Measurements from ENCODE around the gene TUBB3.
A peak's percentile ranks its signal among the peaks of the same experiment; 100 is the strongest.
"Not testable (repeated sequence)": the region's sequence is repeated elsewhere in the genome, so short reads cannot be mapped to it uniquely, and the experiment has no call there.

The TUBB3 gene

DNA sequence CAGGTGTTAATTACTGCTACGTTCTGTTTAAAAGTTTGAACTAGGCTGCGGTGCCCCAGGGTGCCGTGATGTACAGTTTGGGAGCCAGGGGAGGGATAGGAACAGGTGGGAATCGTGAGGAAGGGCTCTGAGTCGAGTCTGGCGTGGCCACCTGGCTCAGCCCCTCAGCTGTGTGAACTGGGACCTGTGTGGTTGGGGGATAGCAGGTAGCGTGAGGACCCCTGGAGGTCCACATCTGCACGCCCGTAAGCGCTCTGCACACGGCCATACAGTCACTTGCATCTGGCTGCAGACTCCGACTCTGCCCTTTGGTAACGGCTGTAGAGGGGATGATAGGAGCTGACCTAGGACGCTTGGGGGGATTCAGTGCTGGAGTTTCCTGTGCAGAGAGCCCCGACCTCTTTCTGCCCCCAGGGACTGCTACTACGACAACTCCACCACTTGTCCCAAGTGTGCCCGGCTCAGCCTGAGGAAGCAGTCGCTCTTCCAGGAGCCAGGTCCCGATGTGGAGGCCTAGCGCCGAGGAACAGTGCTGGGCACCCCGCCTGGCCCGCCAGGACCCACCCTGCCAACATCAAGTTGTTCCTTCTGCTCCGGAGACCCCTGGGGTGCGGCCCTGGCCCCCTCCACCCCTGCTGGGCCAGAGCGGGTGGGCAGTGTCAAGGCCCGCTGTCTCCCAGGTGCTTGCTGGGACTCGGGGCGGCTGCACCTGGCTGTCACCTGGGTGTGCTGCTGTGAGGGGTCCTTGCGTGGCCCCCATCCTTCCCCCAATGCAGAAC, 42.5 kb downstream of the TUBB3 start:
- no peak for DNase-seq (ENCODE audit: insufficient read length)
- TF ChIP-seq POLR2A (IDR thresholded peaks at IDR 0.05; ENCODE audit: low read depth, low read length) (no peak), TAF1 (IDR thresholded peaks at IDR 0.05; ENCODE audit: borderline replicate concordance, low read depth, low read length) (no peak), POLR2AphosphoS5 (IDR thresholded peaks at IDR 0.05; ENCODE audit: low read depth, low read length) (no peak)
- no peak for FAIRE-seq

DNA sequence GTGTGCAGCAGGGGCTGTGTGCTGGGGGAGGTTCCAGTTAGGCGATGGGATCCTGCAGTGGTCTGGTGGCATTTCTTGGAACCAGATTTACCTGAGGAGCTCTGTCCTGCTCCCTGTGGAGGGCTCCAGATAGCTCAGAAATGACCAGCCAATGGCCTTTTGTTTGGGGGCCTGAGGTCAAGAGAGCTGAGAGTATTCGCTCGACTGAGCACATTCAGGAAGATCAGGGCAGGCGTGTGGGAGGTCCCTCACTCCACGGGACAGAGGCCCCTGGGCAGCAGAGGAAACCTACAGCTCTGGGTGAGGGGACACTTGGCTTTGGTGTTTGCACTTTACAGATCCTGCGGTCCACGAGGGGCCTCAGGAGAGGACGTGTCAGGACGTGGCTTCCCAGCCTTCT, 43.6 kb downstream of the TUBB3 start:
- FAIRE-seq, result no peak
- TF ChIP-seq POLR2AphosphoS5 (IDR thresholded peaks at IDR 0.05; ENCODE audit: low read depth, low read length) (no peak), POLR2A (IDR thresholded peaks at IDR 0.05; ENCODE audit: low read depth, low read length) (no peak), TAF1 (IDR thresholded peaks at IDR 0.05; ENCODE audit: borderline replicate concordance, low read depth, low read length) (no peak)
- no peak for DNase-seq (ENCODE audit: insufficient read length)

DNA sequence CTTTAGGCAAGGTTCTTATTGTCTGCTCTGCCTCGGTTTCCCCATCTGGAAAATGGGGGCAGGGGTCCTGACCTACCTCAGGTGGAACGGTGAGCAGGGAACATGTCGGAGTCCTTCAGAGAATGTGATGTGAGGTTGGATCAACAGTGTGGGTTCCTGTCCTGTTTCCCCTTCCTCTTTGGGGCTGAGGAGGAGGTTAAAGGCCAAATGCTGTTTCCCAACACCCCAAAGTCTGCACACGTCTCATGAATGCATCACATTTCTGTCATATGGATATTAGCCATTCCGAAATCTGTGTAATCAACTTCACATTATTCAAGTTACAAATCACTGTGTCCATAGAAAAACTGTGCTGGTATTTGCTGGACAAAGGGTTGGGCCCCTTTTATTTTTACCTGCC, 44.3 kb downstream of the TUBB3 start:
- not testable (repeated sequence) for FAIRE-seq; DNase-seq (ENCODE audit: insufficient read length)

DNA sequence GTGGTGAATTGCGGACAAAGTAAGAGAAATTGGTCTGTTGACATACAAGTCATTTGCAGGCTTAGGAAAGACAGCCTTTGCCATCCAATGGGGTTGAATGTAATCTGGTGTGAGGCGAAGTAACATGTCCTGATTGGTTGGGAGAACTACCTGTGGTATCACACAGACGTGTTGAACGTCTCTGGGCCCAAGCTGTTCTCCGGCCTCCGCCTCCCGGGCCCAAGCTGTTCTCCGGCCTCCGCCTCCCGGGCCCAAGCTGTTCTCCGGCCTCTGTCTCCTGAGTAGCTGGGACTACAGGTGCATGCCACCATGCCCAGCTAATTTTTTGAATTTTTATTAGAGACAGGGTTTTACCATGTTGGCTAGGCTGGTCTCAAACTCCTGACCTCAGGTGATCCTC, 44.9 kb downstream of the TUBB3 start:
- DNase-seq (ENCODE audit: insufficient read length); FAIRE-seq: not testable (repeated sequence)

DNA sequence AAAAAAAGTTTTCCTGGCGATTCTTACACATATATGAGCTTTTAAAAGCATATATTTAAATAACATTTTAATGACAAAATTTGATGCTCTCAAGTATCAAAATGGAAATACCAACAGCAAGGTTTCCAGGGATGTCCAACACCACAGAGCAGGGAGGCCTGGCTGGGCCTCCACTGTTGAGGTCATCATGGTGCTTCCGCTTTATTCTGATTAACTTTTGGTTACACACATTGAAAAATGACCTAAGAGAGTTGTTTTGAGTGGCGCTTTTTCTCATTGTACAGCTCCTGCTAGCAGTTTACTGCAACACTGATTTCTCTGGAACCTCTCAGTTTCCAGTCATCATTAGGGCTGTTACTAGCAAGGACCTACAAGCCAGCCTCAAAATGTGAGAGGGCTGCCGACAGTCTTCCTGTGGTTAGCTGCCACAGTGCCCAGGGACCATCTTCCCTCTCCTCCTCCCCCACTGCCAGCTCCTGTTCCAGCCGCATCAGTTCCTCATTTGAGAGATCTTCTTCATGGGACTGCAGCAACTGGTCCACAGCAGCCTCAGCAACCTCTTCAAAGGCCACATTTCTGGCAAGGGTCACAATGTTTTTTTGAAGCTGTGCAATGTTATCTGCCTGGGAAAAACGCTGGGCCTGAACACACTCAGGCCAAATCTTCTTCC, 46.7 kb downstream of the TUBB3 start:
- FAIRE-seq (no peak), DNase-seq (ENCODE audit: insufficient read length) (no peak)
- no peak for TF ChIP-seq POLR2A (IDR thresholded peaks at IDR 0.05; ENCODE audit: low read depth, low read length)

DNA sequence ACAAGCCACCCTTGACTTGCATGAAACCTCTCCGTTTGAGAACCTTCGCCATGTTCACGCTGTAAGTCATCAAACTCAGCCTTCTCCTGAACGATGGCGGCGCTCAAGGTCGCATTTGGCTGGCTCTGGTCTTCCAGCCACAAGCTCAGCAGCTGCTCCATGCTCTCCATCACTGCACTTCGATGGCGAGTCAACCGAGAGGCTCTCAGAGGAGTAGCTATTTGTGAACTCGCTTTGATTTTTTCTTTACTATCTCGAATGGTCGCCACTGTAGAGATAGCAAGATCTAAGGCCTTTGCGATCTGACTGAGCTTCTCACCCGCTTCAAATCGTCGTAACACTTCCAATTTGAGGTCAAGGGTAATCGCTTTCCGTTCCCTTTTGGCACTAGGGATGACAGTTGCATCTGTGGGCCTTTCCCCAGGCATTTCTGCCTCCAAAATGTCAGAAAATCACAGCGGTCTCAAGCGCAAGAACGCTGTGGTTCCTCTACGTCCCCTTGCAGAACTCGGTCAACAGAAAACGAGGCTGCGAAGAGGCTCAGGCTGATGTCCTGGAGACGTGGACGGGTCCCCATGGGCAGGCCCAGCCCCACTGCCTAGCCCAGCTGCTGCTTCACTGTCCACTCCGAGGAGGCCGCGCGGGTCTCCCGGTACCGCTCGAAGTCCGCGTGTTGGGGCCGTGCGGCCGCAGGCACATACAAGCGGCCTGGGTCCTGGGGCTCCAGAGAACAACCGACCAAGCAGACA, 48.5 kb downstream of the TUBB3 start:
- DNase-seq (ENCODE audit: insufficient read length), result no peak
- FAIRE-seq, result no peak
- no peak for TF ChIP-seq POLR2AphosphoS5 (IDR thresholded peaks at IDR 0.05; ENCODE audit: low read depth, low read length)

DNA sequence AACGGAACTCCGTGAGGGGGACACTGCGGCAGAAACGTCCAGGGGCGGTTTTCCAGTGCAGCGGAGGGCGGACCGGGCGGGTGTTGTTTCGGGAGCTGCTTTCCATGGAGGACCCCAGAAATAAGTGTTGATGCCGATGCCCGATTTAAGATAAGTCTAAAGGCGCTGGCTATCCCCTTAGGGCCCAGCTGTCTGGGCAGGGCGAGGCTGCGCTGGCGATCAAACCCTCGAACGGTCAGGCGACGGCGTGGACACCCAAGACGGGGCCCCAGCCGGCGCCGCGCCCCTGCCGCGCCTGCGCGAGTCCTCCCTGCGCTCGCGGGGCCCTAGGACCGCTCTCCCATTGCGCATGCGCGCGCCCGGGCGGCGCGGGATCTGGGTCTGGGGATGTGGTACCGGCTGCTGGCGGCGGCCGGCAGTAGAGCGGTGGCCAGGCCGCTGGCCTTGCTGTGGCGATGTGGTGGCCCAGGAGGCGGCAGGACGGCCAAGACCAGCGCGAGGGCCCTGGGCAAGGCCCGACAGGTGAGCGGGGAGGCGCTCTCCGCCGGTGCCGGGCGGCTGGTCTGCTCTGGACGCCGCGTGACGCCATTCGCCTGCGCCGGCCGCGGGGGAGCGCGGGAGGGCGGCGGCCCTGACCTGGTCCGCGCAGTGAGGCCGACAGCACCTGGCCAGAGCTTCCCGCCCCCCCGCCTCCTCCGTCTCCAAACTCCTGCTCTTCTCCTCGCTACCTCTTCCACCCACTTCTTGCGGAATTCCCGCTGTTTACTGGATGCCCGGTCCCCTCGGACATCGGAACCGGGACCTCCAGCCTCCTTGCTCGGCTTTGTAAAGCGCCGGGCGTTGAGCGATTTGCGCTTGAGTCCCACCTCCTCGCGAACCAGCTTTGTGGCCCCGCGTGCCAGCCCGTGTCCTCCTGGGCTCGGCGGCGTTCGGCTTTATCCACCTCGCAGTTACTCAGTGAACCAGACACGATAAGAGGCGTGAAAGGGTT, 49.4 kb downstream of the TUBB3 start:
- peak; percentile 100 for DNase-seq (ENCODE audit: insufficient read length)
- FAIRE-seq, result peak; percentile 81
- peak; percentile 94 for TF ChIP-seq POLR2A (IDR thresholded peaks at IDR 0.05; ENCODE audit: low read depth, low read length)
- TF ChIP-seq POLR2AphosphoS5 (IDR thresholded peaks at IDR 0.05; ENCODE audit: low read depth, low read length), result peak; percentile 92
- TF ChIP-seq TAF1 (IDR thresholded peaks at IDR 0.05; ENCODE audit: borderline replicate concordance, low read depth, low read length), result no peak; the same call in 1 of the 2 replicates

DNA sequence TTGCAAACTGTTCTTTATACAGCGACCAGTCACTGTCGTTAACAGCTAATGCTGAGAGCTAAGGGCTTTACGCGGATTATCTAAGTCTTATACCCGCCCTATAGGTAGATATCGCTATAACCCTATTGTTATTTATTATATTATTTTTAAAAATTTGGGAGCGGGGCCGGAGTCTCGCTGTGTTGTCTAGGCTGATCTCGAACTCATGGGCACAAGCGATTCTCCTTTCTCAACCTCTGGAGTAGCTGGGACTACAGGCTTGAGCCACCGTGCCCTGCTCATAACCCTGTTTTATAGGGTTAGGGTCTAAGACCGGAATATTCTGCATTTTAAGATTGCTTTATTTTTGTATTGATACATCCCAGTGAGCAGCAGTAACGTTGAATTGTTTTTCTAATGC, 50.1 kb downstream of the TUBB3 start:
- FAIRE-seq, result no peak
- no peak for DNase-seq (ENCODE audit: insufficient read length)
- TF ChIP-seq TAF1 (IDR thresholded peaks at IDR 0.05; ENCODE audit: borderline replicate concordance, low read depth, low read length) (no peak), POLR2A (IDR thresholded peaks at IDR 0.05; ENCODE audit: low read depth, low read length) (no peak), POLR2AphosphoS5 (IDR thresholded peaks at IDR 0.05; ENCODE audit: low read depth, low read length) (no peak)

DNA sequence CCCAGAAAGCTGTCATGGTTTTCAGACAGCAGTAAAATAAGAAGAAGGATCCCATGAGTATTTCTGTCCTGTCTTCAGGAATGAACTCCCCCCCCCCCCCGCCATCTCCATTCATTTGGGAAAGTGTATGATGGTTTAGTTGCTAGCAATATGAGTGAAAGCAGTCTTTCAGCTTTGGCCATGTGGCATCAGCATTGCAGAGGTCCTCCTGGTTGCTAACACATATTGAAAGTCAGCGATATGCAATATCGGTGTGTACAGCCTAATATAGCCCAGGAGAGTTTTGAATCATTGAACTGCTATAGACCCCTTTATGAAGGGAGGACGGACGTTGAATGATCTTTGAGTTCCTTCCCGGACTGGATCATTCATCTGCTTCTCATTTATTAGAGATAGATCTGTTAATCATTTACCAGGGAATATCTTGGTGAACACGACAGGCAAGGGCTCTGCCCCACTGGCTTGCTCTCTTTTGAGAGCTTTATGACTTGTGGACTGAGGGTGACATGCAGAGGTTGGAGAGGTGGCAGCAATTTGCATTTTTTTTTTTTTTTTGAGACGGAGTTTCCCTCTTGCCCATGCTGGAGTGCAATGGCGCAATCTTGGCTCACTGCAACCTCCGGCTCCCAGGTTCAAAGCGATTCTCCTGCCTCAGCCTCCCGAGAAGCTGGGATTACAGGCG, 50.7 kb downstream of the TUBB3 start:
- FAIRE-seq (peak; percentile 51), DNase-seq (ENCODE audit: insufficient read length) (no peak)
- TF ChIP-seq POLR2AphosphoS5 (IDR thresholded peaks at IDR 0.05; ENCODE audit: low read depth, low read length) (no peak), POLR2A (IDR thresholded peaks at IDR 0.05; ENCODE audit: low read depth, low read length) (no peak), TAF1 (IDR thresholded peaks at IDR 0.05; ENCODE audit: borderline replicate concordance, low read depth, low read length) (no peak)

DNA sequence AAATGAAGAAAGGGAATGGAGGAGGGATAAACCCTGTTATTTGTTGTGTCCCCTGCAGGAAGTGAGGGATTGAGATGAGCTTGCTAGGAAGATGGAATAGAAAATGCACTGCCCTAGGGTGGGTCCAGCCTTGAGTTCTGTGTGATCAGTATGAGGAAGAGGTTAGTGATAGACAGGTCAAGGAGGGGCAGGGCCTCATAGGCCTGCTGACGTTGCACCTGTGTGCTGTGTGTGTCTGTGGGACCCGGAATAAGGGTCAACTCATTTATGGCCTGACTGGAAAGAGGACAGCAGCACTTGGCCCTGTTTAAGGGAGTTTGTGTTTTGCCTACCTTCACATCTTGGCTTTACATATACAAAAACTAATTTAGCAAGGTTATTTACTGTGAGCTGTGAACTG, 51.7 kb downstream of the TUBB3 start:
- no peak for DNase-seq (ENCODE audit: insufficient read length)
- TF ChIP-seq POLR2AphosphoS5 (IDR thresholded peaks at IDR 0.05; ENCODE audit: low read depth, low read length) (no peak), TAF1 (IDR thresholded peaks at IDR 0.05; ENCODE audit: borderline replicate concordance, low read depth, low read length) (no peak), POLR2A (IDR thresholded peaks at IDR 0.05; ENCODE audit: low read depth, low read length) (no peak)
- no peak for FAIRE-seq

DNA sequence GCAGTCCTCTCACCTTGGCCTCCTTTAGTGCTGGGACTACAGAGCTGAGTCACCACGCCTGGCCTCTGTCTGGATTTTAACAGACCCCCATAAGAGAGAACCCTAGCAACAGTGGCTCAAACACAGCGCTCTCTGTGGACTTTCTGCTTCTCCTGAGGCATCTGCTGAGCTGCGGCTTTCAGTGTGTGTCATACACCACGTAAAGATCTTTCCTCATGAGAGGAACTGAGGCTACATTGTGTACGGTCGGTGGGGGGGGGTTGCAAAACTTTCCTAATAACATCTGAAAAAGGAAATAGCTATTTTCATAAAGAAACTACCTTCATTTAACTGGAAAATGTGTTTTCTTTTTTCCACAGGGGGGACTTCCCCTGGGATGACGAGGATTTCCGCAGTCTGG, 58.3 kb downstream of the TUBB3 start:
- FAIRE-seq (no peak), DNase-seq (ENCODE audit: insufficient read length) (no peak)
- TF ChIP-seq TAF1 (IDR thresholded peaks at IDR 0.05; ENCODE audit: borderline replicate concordance, low read depth, low read length), result no peak
- TF ChIP-seq POLR2A (IDR thresholded peaks at IDR 0.05; ENCODE audit: low read depth, low read length), result no peak
- TF ChIP-seq POLR2AphosphoS5 (IDR thresholded peaks at IDR 0.05; ENCODE audit: low read depth, low read length), result no peak

Measured in GM12892 (cell line).